ENCODE data around the gene ZNF616.

Gene ZNF616

DNA sequence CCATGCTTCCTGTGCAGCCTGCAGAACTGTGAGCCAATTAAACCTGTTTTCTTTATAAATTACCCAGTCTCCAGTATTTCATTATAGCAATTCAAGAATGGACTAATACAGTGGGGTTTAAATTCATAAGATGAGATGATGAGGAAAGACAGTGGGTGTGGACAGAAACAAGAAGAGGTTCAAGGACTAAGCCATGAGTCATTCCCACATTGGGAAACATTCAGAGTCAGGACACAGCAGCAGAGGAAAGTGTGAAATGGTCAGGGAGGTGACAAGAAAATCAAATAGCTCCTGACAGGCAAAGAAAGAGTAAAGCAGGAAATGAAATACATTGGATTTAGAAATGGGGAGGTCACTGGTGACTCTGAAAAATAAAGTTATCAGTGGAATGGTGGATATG, 53.3 kb downstream of the ZNF616 start:
- DNase-seq (ENCODE audit: low read depth): peak; percentile 21
- TF ChIP-seq CTCF (conservative IDR thresholded peaks at IDR 0.05; ENCODE audit: low read length): no peak

DNA sequence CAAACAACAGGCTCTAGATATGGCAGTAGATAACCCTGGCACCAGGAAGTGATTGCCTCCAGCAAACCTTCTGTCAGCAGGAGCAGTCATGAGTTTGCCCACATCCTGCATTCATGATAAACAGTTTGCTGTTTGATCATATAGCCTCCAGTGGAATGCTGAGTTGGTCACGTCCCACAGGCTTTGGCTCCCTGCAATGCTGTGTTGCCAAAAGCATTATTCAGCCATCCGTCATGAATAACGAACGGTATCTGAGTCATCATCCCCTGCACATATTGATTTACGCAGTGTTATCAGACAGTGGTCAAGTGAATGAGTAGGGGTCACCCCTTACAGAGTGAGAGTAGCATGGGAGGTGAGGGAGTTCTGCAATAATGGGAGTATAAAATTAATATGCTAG, 69.2 kb downstream of the ZNF616 start:
- H3K4me3 ChIP-seq (ENCODE audit: low read length): no peak overlapping the region
- no peak for DNase-seq (ENCODE audit: low read depth)
- no peak for TF ChIP-seq CTCF (conservative IDR thresholded peaks at IDR 0.05; ENCODE audit: low read length)

More for the DNA sequence above, 53.3 kb downstream of the ZNF616 start:
- H3K4me3 ChIP-seq (ENCODE audit: low read length): no peak overlapping the region

DNA sequence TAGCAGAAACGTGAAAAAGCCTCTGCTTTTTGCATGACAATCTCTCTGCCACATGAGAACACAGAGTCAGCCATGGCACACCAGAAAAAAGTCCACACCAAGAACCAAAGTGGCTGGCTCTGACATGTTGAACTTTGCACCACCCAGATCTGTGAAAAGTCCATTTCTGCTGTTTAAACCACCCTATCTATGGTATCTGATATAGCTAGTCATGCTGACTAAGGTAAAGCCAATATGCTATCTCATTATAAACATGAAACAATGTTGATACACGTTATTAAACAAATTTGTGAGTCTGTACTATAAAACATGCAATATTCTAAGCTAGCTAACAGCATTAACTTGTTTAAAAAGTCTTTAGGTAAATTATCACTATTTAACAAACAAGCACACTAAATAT, 70.1 kb downstream of the ZNF616 start:
- no peak overlapping the region for H3K4me3 ChIP-seq (ENCODE audit: low read length)
- TF ChIP-seq CTCF (conservative IDR thresholded peaks at IDR 0.05; ENCODE audit: low read length): no peak
- DNase-seq (ENCODE audit: low read depth): no peak

- H3K4me3 ChIP-seq (ENCODE audit: low read length): no peak overlapping the region
- TF ChIP-seq CTCF (conservative IDR thresholded peaks at IDR 0.05; ENCODE audit: low read length): no peak
- DNase-seq (ENCODE audit: low read depth): no peak
These were observed 73.4 kb downstream of the ZNF616 start for GRCh38 chr19:52066258-52066863.

DNA sequence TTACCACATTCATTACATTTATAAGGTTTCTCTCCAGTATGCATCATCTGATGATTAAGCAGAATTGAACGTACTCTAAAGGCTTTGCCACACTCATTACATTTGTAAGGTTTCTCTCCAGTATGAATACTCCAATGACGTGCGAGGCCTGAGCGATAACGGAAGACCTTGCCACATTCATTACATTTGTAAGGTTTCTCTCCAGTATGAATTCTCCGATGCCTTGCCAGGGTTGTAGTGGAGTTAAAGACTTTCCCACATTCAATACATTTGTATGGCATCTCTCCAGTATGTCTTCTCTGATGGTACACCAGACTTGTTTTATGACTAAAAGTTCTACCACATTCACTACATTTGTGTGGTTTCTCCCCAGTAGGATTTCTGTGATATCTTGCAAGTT, 74.3 kb downstream of the ZNF616 start:
- no peak for DNase-seq (ENCODE audit: low read depth)
- no peak for TF ChIP-seq CTCF (conservative IDR thresholded peaks at IDR 0.05; ENCODE audit: low read length)
- no peak overlapping the region for H3K4me3 ChIP-seq (ENCODE audit: low read length)

All from AG10803 (cell line).